Measurements from ENCODE around the gene FGFR1OP2.

Gene FGFR1OP2

DNA sequence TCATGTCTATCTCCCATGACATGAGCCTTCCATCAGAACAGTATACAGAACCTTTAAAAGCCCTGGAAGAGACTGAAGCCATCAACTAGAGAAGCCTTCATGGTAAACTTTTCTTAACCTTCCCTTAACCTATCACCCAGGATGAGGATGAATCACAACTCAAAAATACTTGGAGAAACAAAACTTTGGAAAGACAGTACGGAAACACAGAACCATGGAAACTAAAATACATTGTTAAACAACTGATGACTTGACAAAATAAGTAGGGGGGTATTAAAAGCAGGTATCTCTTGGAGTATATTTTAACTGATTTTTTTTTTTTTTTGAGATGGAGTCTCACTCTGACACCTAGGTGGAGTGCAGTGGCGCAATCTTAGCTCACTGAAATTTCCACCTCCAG lies 67.2 kb downstream of the FGFR1OP2 start:
- DNase-seq, result no peak

DNA sequence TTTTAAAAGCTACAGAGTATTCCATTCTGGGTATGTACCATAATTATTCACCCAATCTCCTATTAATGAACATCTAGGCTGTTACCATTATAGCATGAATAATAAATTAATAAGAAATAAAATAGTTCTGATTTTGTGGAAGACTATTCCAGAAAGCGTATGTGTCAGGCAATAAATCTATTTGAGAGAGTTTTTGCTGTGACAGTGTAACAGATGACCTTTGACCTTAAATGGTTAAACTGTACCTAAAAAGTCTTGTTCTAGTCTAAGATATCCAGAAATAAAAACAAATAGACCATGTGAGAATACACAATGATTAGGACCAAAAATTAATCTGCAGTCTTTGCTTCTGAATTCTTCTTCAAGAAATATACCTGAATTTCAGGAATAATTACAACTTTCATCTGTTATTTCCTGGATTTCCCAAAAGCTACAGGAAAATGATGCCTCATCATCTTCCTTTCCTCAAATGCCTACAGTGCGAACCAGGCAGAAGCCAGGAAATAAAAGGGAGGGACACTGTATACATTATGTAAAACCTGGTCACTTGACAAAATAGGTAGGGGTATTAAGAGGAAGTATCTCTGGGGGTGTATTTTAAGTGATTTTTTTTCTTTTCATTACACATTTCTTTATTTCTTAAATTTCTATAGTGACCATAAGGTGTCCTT lies 68.7 kb downstream of the FGFR1OP2 start:
- DNase-seq, result no peak

DNA sequence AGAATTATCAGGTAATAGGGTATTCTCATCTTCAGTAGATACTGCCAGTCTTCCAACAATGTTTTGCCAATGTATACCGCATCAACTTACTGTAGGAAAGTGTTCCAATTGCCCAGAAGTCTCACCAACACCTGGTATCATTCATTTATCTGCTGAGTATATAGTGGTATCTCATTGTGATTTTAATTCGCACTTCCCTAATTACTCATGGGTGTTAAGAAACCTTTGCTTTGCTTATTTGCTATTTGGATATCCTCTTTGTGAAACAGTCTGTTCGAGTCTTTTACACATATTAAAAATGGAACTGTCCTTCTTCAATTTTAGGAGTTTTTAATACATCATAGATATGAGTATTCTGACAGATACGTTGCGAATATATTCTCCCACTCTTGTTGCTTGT lies 69.8 kb downstream of the FGFR1OP2 start:
- DNase-seq, result no peak

DNA sequence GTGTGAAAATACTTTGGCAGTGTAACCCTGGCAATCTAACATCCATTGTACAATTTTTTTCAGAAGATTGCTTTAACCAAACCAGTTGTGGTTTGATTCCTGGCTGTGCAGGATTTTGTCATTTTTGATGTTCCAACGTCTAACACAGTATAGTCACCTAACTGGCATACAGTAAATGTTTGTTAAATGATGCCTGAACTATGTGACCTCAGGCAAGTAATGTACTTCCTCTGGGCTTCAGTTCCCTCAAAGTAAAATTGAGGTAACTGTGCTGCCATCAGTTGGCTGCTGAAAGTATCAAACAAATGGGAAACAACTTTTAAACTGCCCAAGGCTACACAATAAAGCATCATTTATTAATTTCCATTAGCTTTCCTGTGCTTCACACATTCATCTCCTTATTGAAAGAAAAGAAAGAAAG lies 71.6 kb downstream of the FGFR1OP2 start:
- no peak for DNase-seq

DNA sequence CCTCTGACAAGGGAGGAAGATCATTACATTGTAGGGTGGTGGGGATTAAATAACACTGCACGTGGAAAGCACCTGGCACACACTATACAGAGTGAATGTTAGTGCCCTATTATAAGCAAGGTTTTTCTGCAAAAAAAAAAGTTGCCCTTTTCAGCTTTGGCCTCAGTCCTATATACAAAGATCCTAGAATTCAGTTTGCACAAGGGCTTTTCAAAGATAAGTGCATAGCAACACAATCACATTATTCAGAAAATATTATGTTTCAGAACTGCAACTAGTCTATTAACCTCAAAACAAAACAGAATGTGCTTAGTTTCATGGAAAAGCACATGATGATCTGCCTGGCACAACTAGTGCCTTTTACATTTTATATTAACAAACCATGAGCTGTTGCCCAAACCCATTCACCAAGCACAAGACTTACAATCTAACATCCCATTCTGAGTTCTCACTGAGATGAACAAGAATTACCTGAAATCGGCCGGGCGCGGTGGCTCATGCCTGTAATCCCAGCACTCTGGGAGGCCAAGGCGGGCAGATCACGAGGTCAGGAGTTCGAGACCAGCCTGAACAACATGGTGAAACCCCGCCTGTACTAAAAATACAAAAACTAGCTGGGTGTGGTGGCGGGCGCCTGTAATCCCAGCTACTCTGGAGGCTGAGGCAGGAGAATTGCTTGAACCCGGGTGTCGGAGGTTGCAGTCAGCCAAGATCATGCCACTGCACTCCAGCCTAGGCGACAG lies 74.1 kb downstream of the FGFR1OP2 start:
- no peak for DNase-seq

DNA sequence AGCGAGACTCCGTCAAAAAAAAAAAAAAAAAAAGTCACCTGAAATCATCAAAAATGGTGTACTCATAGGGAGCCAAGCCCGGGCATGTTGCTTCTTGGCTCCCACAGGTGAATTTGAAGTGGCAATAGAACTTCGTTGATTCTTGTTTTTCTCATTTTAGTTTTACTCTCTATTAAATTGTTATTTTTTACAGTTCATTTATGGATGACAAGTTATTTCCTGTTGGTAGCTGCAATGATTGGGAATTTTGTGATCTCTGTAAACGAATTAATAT lies 74.6 kb downstream of the FGFR1OP2 start:
- no peak for DNase-seq

DNA sequence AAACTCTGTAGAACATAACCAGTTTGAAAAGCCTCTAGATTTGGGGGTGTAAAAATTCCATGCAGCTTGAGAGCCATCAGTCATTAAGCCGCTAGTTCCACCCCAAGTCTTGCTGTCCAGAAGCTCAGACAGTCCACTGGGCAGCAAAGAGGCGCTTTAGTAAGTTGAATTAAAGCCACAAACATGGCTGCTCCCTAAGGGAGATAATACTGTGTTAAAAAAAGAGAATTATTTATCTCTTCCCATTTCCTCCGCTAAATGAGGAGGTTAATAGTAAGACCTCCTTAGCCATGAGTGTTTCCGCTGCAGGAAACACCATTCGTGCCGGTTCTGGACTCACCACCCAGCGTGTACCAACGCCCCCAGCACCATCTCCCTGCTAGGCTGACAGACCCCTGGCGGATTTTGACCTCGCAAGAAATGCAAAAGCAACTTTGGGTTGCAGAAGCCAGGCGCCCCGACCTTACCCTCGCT lies 75.4 kb downstream of the FGFR1OP2 start:
- DNase-seq, result no peak

DNA sequence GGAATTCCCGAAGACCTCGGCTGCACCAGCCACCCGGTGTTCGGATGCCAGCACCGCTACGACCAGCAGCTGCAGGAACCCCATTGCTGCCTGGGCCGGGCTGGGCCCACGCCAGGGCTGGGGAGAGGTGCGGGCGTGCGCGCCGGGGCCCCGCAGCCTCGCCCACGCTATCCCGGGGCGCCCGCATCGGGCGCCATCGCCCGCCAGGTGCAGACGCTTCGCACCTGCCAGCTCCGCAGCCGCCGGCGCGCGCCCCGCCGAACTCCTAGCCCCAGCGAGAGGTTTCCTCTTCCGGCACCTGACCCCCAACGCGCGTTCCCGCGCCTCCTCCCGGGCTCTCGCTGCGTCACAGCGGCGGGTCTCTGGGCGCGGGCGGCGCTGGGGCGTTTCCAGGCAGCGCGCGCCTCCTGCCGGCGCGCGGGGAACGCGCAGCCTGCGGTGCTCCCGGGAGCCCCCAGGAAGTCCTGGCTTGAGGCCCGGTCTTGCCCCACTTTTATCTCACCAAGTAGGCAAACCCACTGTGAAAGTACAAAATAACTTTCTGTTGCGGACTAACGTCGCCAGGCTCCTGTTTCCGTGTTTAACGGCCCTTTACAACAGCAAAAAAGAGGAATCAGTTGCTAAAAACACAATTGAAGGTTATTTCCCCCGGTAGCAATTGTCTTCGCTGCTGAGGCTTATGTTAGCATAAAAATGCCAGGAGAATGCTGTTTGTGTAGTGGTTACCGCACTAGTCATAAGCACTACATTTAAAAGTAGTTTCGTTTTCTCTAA lies 76.0 kb downstream of the FGFR1OP2 start, which contains the start of gene TM7SF3:
TSS of gene TM7SF3 (minus strand) at position 300 of the 774 bp plus-strand sequence. CDS start at position 84, 216 bp downstream.
- peak; percentile 90 for DNase-seq

DNA sequence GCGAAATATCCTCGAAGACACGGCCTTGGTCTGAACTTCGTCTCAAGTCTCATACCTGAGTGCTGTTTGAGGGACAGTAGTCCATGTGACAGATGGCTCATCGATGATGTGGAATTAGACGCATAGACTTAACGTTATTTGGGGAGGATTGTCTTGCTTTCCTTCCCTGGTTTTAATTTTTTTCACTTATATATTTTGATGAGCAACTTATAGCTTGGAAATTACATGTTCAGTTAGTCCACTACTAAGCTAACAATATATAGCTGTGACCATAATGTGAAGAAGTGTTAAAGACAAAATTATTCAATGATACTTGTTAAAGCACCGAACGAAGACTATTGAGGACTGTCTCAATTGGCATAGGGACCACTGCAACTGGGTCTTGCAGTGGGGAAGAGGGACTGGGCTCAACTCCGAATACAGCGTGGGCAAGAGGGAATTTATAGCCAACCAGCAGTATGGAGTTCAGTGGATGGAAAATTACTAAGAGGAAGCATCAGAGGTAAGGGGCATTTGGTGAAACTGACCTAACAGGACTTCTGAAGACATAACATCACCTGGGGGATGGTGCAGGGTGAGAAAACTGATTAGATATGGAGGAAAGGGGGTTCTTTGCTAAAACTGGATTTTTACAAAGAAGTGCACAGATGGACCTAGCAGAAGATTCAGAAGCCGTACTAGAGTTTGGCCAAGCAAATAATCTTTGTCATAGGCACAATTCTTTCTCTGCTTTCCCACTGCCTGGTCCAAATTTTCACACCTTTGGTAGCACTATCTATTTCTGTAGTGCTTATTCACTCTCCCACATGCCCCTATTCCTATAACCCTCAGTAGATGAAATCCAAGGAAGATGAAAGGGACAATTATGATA lies 76.8 kb downstream of the FGFR1OP2 start:
- DNase-seq, result no peak

DNA sequence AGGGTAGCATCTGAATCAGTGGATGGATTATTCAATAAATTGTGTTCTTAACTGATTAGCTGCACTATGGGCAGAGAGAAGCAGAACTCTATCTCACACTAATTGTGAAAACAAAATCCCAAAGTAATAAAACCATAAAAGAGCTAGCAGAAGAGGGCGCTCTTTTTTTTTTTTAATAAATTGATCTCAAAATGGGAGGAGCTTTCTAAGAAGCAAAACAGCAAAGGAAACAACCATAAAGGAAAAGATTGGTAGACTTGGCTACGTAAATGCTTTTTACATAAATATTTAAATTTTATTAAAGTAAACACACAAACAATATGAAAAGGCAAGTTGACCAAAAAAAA lies 77.4 kb downstream of the FGFR1OP2 start:
- DNase-seq, result no peak

Data from NCI-H510A (cell line).